HG02798 (cell line): Measurements from ENCODE around the gene CYP2J2.
"Not testable (repeated sequence)": the region's sequence is repeated elsewhere in the genome, so short reads cannot be mapped to it uniquely, and the experiment has no call there.

Experiments used
- ATAC-seq: cut with Tn5 transposase; IDR thresholded peaks from one replicate; pipeline ENCODE4 v1.9.1; 2021; ENCODE audit warnings: mild to moderate bottlenecking; ENCODE audit not compliant: unreplicated experiment, poor library complexity

Gene CYP2J2

GRCh38 chr1:59926381-59927123 is at the start of gene CYP2J2:
Gene CYP2J2, minus strand, starts transcription at chr1:59926773. Its CDS starts 27 bp downstream, at chr1:59926746.
- peak; percentile 89 for ATAC-seq

GRCh38 chr1:59973719-59974118 is 47.1 kb upstream of the CYP2J2 start:
- no peak for ATAC-seq

- ATAC-seq: no peak
These were observed 45.8 kb upstream of the CYP2J2 start for GRCh38 chr1:59972216-59972927.

- peak; percentile 71 for ATAC-seq
These were observed 44.9 kb upstream of the CYP2J2 start for GRCh38 chr1:59971464-59971911.

GRCh38 chr1:59969542-59970175 is 43.1 kb upstream of the CYP2J2 start:
- not testable (repeated sequence) for ATAC-seq

- not testable (repeated sequence) for ATAC-seq
These were observed 42.2 kb upstream of the CYP2J2 start for GRCh38 chr1:59968746-59969145.

GRCh38 chr1:59967780-59968179 is 41.2 kb upstream of the CYP2J2 start:
- no peak for ATAC-seq

- ATAC-seq: no peak
These were observed 40.6 kb upstream of the CYP2J2 start for GRCh38 chr1:59967141-59967697.

- no peak for ATAC-seq
These were observed 25.5 kb upstream of the CYP2J2 start for GRCh38 chr1:59952065-59952464.

GRCh38 chr1:59949648-59950047 is 23.1 kb upstream of the CYP2J2 start:
- no peak for ATAC-seq

- ATAC-seq: no peak
These were observed 22.4 kb upstream of the CYP2J2 start for GRCh38 chr1:59948990-59949389.

- ATAC-seq: peak; percentile 94
These were observed 20.7 kb upstream of the CYP2J2 start for GRCh38 chr1:59947047-59947938.

GRCh38 chr1:59945790-59946189 is 19.2 kb upstream of the CYP2J2 start:
- no peak for ATAC-seq

GRCh38 chr1:59939393-59939792 is 12.8 kb upstream of the CYP2J2 start:
- no peak for ATAC-seq

- no peak for ATAC-seq
These were observed 11.2 kb upstream of the CYP2J2 start for GRCh38 chr1:59937636-59938210.

GRCh38 chr1:59936358-59936821 is 9.8 kb upstream of the CYP2J2 start:
- no peak for ATAC-seq

GRCh38 chr1:59928996-59929395 is 2.4 kb upstream of the CYP2J2 start:
- no peak for ATAC-seq

- no peak for ATAC-seq
These were observed 640 bp upstream of the CYP2J2 start for GRCh38 chr1:59927213-59927612.

- ATAC-seq: no peak
These were observed 1.9 kb downstream of the CYP2J2 start for GRCh38 chr1:59924653-59925052.
